T47D (cell line): ENCODE data around the gene CHM.
"Not testable (repeated sequence)": the region's sequence is repeated elsewhere in the genome, so short reads cannot be mapped to it uniquely, and the experiment has no call there.

Experiments used
- DNase-seq, 2 experiments: peaks; one replicate each; pipeline versions ENCODE4 v3.0.0 to v3.0.0-alpha.2; 2011 to 2012; ENCODE audit warnings: low read depth in 1 of 2, low spot score in 1 of 2
- JUND ChIP-seq: IDR thresholded peaks from 2 replicates; pipeline ENCODE4 v1.6.1; 2012; ENCODE audit warnings: low read depth
- in situ Hi-C: cut with HindIII; loops from 2 replicates; pipeline ENCODE4 v1.10.0; 2016; ENCODE audit warnings: low sequenced_read_pairs, low pct_unique_long_range_greater_than_20kb

Gene CHM

DNA sequence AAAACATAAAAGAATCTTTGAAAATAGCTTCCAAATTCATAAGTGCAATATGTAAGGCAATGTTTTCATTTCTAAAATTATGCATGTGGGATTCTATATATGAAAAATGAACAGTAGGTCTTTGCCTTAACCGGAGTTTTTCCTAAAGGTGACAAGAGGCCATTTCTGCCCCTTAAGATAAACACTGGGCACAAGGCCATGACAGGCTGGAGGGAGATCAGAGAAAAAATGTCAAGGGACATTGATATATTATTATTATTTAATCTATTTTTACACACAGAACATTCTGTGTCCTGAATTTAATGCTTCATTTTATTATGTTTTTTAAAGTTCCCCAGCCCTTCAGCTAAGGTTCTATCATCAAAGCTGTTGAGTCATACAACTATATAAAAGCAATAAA is 118.8 kb downstream of the CHM start:
- in situ Hi-C loops = no loop called here
- TF ChIP-seq JUND = no peak

DNA sequence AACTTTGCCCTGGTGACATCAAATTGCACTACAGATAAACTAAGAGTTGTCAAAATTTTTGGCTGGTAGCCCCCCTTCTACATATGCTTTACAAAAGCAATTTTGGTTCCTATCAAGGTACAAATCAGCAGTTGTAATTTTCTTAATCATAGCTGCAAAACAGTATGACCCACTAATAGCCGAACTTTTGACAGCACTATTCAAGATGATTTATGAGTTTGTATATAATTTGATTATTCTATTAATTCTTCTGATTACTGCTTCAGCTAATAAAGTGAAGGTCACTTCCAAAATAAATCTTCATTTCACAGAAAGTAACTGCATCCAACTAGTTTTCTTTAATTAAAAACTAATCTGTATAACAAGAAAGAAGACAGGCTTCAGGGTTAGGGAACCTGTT is 119.6 kb downstream of the CHM start:
- TF ChIP-seq JUND = no peak
- in situ Hi-C loops = no loop called here
- DNase-seq = no peak

More for the DNA sequence above, 118.8 kb downstream of the CHM start:
- no peak for DNase-seq

DNA sequence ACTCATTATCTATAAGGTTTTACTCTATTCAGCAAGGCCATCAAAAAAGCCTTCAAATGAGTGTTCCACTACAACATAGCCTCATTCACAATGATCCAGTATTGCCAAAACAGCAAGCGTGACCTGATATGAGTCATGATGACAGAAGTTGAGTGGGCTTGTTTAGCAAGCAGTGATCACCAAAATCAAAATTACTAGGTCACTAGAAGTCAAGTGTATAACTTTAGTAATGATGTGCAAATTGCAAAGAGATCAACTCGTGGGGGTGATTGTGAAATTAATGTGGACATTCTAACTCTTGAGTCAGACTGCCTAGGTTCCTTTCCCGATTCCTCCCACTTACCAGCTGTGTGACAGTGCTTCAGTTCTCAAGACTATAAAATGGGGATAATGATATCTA is 124.5 kb downstream of the CHM start:
- TF ChIP-seq JUND = no peak
- in situ Hi-C loops = no loop called here
- no peak for DNase-seq

DNA sequence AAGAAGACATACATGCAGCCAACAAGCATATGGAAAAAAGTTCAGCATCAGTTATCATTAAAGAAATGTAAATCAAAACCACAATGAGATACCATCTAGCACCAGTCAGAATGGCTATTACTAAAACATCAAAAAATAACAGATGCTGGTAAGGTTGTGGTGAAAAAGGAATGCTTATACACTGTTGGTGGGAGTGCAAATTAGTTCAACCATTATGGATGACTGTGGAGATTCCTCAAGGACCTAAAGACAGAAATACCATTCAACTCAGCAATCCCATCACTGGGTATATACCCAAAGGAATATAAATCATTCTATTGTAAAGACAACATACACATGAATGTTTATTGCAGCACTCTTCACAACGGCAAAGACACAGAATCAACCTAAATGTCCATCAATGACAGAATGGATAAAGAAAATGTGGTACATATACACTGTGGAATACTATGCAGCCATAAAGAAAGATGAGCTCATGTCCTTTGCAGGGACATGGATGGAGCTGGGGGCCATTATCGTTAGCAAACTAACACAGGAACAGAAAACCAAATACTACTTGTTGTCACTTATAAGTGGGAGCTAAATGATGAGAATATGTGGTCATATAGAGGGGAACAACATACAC is 130.6 kb downstream of the CHM start:
- DNase-seq, in situ Hi-C loops: not testable (repeated sequence)

DNA sequence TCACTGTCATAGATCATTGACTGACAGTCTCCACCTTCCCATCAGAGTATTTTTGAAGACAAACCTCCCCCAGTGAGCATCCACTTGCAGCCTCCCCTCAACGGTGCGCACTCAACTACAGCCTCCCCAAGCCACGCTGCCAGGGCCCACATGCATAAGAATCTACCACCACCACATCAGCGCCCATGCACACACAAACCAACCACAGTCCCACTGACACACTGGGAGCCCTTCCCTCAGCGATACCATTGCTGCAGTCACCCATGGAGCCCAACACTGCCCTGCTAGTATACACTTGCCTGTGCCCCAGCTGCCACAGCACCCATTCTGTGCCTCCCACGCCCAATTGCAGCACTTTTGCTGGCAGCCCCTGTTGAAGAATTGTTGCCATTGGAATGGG is 132.9 kb downstream of the CHM start:
- no peak for DNase-seq
- in situ Hi-C loops = no loop called here
- TF ChIP-seq JUND = no peak

DNA sequence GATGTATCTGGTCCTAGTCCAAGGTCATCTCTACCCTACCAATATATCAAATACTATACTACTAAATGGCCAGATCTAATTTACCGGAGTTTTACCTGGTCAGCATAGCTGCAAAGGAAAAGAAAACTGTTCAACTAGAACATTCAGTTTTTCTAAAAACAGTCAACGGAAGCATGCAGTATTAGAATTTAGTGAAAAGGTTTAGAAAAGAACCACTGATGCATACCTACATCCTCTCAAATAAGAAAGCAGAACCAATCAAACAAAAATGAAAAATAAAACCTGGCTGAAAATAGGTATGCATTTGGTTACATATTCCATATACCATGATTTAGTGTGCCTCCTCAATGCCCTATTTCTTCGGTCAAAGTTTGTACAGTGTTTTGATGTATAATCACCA is 140.0 kb downstream of the CHM start:
- in situ Hi-C loops = no loop called here
- TF ChIP-seq JUND = no peak
- DNase-seq = no peak

DNA sequence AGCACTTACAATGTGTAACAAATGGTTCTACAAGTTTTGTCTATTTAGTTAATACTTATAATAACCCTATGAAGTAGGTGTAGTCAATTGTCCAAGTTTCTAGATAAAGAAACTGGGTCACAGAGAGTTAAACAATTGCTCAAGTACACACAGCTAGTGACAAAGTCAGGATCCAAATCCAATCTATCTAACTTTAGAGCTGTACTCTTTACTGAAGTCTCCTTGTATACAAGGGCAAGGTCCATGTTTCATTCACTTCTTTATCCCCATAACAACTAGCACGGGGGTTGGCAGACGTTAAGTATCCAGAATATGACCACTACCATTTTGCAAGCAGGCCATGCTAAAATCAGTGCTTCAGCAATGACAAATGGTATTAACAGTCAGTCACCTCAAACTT is 141.0 kb downstream of the CHM start:
- DNase-seq = no peak
- no peak for TF ChIP-seq JUND
- in situ Hi-C loops = no loop called here

DNA sequence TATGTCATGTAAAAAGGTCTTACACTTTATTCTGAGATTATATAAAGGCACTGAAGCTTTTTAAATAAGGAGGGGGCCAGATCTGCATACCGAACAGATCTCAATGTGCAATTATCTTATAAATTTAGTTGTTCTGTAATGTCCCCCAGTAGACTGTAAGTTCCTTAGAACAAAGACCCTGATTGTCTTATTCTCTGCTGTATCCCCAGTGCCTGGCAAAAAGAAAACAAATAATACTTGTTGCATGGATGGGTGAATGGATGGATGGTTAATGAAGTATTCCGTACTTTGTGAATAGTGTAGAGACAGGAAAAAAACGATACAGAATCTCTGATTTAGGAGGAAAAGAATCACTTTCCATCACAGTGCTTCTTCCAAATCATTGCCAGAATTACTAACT is 141.5 kb downstream of the CHM start:
- no peak for TF ChIP-seq JUND
- no peak for DNase-seq
- in situ Hi-C loops = no loop called here

DNA sequence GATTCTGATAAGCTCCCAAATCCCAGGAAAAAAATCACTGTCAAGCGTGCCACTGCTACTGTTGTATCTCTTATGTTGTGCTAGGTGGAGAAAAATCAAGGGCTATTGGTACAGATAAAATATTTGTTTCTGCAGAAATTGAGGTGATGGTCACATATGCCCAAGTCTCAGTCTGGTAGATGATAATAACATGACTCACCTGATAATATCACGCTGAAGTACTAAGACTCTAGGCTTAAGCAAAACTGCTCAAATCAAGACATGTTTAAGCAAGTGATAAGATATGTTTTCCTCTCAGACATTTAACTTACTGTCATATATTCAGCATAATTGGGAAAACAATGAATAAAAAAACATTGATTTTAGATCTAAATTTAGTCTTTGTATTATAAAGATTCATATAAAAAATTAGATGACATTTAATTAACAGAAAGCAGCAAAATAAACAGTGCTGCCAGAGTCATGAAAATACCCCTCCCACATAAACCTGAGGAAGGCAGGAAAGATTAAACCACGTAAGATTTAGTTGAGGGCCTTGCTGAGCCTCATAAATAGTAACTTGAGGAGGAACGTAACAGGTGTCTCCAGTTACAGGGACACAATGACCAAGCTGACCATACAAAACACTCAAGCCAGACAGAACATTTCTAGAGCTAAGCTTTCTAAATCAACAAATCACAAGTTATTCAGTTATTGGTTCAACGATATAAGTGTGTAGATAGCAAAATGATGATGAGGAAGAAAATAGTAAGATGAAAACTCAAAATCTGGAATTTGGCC is 143.5 kb downstream of the CHM start:
- no peak for TF ChIP-seq JUND
- in situ Hi-C loops = no loop called here
- no peak for DNase-seq

DNA sequence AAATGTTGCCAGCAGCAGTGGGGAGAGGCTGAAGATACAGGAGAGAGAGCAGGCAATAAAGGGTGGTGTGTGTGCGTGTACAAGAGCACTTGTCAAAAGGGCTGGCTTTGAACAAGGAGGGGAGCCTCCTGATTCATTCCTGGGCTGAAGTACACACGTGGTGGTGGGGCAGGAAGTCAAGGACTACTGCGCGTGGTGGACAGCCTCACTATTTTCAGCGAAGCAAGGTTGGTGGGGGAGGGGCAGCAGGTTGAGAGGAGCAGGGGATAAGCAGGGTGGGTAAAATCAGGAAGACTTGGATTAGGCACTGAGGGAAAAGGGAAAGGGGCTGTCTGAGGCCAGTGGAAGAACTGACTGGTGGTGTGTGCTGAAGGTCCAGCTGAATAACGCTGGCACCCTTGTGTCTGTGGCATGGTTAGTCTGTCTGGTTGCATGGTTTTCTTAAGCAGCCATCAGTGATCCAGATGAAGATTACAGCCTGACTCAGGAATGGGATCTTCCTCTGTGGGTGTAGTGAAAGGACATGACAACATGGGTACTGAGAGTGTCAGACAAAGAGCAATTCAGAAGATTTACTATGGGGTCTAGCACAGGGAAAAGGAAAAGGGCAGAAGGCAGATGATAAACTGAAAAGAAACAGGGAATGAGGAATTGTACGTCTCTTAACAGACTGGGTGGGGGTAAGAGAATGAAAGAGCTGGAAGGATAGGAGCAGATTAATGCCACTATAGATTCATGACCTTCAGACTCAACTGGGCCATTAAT is 149.8 kb downstream of the CHM start:
- no peak for DNase-seq
- no peak for TF ChIP-seq JUND
- in situ Hi-C loops = no loop called here

DNA sequence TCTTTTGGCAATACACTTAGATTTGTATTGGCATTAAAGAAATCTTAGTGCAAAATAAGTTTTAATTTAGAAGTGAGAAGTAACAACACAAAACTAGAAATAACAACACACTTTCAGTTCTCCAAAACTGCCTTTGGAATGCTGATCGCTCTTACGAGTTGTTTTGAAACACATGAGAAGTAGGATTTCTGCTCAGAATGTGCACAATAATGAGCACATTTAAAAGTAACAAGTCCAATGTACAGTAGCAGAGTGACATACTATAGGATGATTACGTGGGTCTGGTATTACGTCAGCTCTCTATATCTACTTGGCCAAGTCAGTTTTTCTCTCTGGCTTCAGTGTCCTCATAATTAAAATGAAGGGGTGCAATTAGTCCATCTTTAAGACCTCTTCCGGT is 164.8 kb downstream of the CHM start:
- no peak for DNase-seq
- no peak for TF ChIP-seq JUND
- in situ Hi-C loops = no loop called here

DNA sequence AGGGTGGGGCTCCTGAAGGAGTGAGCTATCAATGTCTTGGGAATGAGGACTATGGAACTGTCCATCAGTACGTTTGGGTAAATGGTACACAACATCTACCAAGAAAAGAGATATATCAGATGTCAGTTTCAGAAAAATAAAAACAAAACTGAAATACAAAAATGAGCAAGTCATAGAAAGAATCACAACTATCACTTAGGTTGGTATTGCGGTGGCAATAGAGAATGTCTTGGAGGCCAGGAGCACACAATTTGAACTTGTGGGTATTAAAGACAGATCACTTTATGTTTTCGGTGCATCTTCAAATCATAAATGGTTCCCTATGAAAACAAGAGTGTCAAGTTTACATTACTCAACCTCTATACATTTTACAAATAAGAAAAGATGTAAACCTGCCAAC is 176.8 kb downstream of the CHM start:
- TF ChIP-seq JUND = no peak
- in situ Hi-C loops = no loop called here

DNA sequence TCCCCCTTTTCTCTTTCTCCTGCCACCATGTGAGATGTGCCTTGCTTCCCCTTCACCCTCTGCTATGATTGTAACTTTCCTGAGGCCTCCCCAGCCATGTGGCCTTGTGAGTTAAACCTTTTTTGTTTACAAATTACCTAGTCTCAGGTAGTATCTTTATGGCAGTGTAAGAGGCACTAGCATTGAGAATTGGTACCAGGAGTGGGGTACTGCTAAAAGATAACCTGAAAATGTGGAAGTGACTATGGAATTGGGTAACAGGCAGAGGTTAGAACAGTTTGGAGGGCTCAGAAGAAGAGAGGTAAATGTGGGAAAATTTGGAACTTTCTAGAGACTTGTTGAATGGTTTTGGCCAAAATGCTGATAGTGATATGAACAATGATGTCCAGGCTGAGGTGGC is 182.0 kb downstream of the CHM start:
- in situ Hi-C loops = no loop called here
- TF ChIP-seq JUND = no peak
- no peak for DNase-seq

More for the DNA sequence above, 176.8 kb downstream of the CHM start:
- no peak for DNase-seq
